ENCODE data around the gene LRRTM4.

DNA sequence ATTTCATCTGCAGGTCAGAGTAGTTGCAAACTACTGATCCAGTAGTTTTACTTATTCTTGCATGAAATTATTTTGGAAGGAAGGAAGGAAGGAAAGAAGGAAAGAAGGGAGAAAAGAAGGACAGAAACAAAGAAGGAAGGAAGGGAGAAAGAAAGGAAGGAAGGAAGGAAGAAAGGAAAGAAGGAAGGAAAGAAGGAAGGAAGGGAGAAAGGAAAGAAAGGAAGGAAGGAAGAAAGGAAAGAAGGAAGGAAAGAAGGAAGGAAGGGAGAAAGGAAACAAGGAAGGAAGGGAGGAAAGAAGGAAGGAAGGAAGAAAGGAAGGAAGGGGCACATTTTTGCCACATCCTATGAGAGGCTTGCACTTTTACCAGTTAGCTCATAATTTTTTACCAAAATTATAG, 186.2 kb downstream of the LRRTM4 start:
- TF ChIP-seq, protein P1, sequence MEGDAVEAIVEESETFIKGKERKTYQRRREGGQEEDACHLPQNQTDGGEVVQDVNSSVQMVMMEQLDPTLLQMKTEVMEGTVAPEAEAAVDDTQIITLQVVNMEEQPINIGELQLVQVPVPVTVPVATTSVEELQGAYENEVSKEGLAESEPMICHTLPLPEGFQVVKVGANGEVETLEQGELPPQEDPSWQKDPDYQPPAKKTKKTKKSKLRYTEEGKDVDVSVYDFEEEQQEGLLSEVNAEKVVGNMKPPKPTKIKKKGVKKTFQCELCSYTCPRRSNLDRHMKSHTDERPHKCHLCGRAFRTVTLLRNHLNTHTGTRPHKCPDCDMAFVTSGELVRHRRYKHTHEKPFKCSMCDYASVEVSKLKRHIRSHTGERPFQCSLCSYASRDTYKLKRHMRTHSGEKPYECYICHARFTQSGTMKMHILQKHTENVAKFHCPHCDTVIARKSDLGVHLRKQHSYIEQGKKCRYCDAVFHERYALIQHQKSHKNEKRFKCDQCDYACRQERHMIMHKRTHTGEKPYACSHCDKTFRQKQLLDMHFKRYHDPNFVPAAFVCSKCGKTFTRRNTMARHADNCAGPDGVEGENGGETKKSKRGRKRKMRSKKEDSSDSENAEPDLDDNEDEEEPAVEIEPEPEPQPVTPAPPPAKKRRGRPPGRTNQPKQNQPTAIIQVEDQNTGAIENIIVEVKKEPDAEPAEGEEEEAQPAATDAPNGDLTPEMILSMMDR (IDR thresholded peaks at IDR 0.05) = no peak
- TF ChIP-seq POLR2AphosphoS5 (IDR thresholded peaks at IDR 0.05; ENCODE audit: low read depth, low read length) = no peak
- no peak for TF ChIP-seq TCF7L2 (IDR thresholded peaks at IDR 0.05; ENCODE audit: low read depth, low read length)
- TF ChIP-seq, protein P2, sequence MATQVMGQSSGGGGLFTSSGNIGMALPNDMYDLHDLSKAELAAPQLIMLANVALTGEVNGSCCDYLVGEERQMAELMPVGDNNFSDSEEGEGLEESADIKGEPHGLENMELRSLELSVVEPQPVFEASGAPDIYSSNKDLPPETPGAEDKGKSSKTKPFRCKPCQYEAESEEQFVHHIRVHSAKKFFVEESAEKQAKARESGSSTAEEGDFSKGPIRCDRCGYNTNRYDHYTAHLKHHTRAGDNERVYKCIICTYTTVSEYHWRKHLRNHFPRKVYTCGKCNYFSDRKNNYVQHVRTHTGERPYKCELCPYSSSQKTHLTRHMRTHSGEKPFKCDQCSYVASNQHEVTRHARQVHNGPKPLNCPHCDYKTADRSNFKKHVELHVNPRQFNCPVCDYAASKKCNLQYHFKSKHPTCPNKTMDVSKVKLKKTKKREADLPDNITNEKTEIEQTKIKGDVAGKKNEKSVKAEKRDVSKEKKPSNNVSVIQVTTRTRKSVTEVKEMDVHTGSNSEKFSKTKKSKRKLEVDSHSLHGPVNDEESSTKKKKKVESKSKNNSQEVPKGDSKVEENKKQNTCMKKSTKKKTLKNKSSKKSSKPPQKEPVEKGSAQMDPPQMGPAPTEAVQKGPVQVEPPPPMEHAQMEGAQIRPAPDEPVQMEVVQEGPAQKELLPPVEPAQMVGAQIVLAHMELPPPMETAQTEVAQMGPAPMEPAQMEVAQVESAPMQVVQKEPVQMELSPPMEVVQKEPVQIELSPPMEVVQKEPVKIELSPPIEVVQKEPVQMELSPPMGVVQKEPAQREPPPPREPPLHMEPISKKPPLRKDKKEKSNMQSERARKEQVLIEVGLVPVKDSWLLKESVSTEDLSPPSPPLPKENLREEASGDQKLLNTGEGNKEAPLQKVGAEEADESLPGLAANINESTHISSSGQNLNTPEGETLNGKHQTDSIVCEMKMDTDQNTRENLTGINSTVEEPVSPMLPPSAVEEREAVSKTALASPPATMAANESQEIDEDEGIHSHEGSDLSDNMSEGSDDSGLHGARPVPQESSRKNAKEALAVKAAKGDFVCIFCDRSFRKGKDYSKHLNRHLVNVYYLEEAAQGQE (IDR thresholded peaks at IDR 0.05; ENCODE audit: insufficient read depth in 1 of 2, low read depth in 2 of 2, low read length in 1 of 2) = no peak
- no peak for TF ChIP-seq SIN3A (IDR thresholded peaks at IDR 0.05; ENCODE audit: borderline replicate concordance, insufficient read depth, low read depth, low read length)
